OCI-LY1 (cell line): Measurements from ENCODE around the gene LONP1.
"Not testable (repeated sequence)": the region's sequence is repeated elsewhere in the genome, so short reads cannot be mapped to it uniquely, and the experiment has no call there.

ENCODE experiments used
- CTCF ChIP-seq: fragments of 200-600 bp; sonication (generic), shearing (Covaris generic); IDR thresholded peaks from 2 replicates; pipeline ENCODE4 v1.5.1; 2017; ENCODE audit warnings: mild to moderate bottlenecking, antibody characterized with exemption, low read length, moderate library complexity, mixed read lengths
- EZH2 ChIP-seq: fragments of 200-600 bp; sonication (generic), shearing (Covaris generic); IDR thresholded peaks from 2 replicates; pipeline ENCODE4 v1.8.0; 2017; ENCODE audit warnings: borderline replicate concordance, mixed run types, mild to moderate bottlenecking, antibody characterized with exemption, low read length, moderate library complexity, mixed read lengths

- TF ChIP-seq EZH2, CTCF: not testable (repeated sequence)
Observed at GRCh38 chr19:5733172-5733571, 13.2 kb upstream of the LONP1 start.
